ENCODE results near the gene ARHGAP26. TPM values are rescaled to one million over a fixed set of nuclear protein-coding genes. Genes with fewer than 3 reads are reported as not detected.

Gene ARHGAP26
- total RNA-seq, 1 donor from 2014 or later, result 14.1 TPM

DNA sequence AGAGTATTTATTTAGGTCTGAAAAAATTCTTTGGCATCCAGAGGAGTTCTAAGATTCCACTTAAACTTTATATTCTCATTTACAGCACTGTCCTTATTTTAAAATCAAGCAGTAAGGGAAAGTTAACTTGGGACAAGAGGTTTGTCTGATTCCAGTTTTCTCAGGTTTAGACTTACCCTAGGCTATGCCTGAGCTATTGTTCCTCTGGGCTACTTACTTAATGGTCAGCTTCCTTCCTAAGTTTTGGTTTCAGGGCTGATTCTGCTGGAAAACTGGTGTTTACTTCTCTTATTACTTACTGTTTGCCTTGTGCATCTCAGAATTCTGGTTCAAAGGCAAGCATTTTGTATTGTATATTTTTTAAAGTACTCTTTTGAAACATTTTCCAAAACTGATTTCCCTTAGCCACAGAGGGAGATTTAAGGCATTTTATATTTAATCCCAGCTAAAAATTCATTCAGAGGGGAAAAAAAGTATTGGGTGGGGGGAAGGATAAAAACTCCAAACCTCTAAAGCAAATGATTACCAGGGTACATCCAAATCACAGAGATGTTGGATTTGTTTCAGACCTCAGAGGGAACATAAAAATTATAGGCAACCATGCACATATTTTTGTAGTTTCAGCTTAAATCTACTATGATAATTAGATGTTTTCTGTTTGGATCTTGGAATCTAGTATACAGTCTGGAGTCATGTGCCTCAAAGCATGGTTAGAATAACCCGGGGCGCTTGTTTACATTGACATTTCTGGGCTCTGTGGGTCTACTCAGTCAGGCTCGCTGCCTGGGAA lies 290.0 kb downstream of the ARHGAP26 start:
- no peak overlapping the region for H3K4me3 Mint-ChIP-seq (ENCODE audit: unreplicated experiment)
- TF ChIP-seq, protein P1, sequence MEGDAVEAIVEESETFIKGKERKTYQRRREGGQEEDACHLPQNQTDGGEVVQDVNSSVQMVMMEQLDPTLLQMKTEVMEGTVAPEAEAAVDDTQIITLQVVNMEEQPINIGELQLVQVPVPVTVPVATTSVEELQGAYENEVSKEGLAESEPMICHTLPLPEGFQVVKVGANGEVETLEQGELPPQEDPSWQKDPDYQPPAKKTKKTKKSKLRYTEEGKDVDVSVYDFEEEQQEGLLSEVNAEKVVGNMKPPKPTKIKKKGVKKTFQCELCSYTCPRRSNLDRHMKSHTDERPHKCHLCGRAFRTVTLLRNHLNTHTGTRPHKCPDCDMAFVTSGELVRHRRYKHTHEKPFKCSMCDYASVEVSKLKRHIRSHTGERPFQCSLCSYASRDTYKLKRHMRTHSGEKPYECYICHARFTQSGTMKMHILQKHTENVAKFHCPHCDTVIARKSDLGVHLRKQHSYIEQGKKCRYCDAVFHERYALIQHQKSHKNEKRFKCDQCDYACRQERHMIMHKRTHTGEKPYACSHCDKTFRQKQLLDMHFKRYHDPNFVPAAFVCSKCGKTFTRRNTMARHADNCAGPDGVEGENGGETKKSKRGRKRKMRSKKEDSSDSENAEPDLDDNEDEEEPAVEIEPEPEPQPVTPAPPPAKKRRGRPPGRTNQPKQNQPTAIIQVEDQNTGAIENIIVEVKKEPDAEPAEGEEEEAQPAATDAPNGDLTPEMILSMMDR (IDR thresholded peaks at IDR 0.05), result no peak

GRCh38 chr5:143061161-143061945 lies 291.2 kb downstream of the ARHGAP26 start:
- no peak for DNase-seq (ENCODE audit: extremely low spot score, unreplicated experiment)
- peaks cover 61% of the 10 kb centered on the region for H3K4me1 Mint-ChIP-seq (ENCODE audit: unreplicated experiment)

More for the DNA sequence above, 290.0 kb downstream of the ARHGAP26 start:
- Mint-ChIP-seq H3K27me3 (ENCODE audit: unreplicated experiment) (no peaks in the 10 kb centered on the region), H3K27ac (ENCODE audit: unreplicated experiment) (peak overlapping the region; percentile 45), H3K9me3 (ENCODE audit: unreplicated experiment) (no peaks in the 10 kb centered on the region), H3K4me1 (ENCODE audit: unreplicated experiment) (peaks cover 70% of the 10 kb centered on the region), H3K36me3 (ENCODE audit: unreplicated experiment) (peaks cover 9% of the 10 kb centered on the region)
- DNase-seq (ENCODE audit: extremely low spot score, unreplicated experiment), result no peak

GRCh38 chr5:143062379-143062778 lies 292.2 kb downstream of the ARHGAP26 start:
- TF ChIP-seq, protein P1 (IDR thresholded peaks at IDR 0.05), result no peak
- Mint-ChIP-seq H3K9me3 (ENCODE audit: unreplicated experiment) (no peaks in the 10 kb centered on the region), H3K27me3 (ENCODE audit: unreplicated experiment) (no peaks in the 10 kb centered on the region), H3K36me3 (ENCODE audit: unreplicated experiment) (peaks cover 7% of the 10 kb centered on the region), H3K4me3 (ENCODE audit: unreplicated experiment) (no peak overlapping the region), H3K27ac (ENCODE audit: unreplicated experiment) (no peak overlapping the region), H3K4me1 (ENCODE audit: unreplicated experiment) (peaks cover 65% of the 10 kb centered on the region)
- no peak for DNase-seq (ENCODE audit: extremely low spot score, unreplicated experiment)

More at GRCh38 chr5:143061161-143061945, 291.2 kb downstream of the ARHGAP26 start:
- H3K4me3 Mint-ChIP-seq (ENCODE audit: unreplicated experiment), result no peak overlapping the region
- H3K9me3 Mint-ChIP-seq (ENCODE audit: unreplicated experiment), result no peaks in the 10 kb centered on the region
- peaks cover 9% of the 10 kb centered on the region for H3K36me3 Mint-ChIP-seq (ENCODE audit: unreplicated experiment)
- H3K27ac Mint-ChIP-seq (ENCODE audit: unreplicated experiment), result no peak overlapping the region
- H3K27me3 Mint-ChIP-seq (ENCODE audit: unreplicated experiment), result no peaks in the 10 kb centered on the region
- TF ChIP-seq, protein P1 (IDR thresholded peaks at IDR 0.05), result no peak

DNA sequence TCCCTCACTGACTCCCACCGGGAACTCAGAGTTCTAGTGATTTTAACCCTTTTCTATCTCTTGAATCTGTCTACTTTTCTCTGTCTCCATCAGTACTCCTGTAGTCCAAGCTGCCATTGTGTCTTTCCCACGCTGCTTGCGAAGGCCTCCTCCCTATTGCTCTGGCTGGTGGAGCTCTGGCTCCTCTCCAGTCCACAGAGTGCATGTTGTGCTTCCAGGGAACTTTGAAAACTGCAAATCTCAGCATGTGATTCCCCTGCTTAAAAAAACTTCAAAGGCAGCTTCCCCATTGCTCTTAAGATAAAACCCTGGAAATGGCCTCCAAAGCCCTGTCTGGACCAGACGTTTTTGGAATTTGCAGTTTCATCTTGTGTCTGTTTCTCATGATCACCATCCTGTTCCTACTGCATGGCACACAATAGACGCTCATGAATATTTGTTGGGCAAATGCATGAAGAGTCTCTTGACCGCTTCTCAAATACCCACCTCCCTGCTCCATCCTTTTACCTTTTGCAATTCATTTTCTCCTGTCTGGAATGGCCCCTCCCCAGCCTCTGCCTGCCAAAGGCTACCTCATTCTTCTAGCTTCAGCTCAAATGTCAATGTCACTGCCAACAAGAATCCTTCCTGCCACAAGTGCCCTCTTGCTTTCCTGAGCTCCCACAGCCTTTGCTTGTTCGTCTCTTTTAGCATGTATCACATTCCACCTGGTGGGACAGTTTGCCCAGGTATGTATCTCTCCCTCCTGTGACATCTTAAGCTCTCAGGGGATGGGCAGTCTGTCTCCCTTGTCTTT lies 293.2 kb downstream of the ARHGAP26 start:
- Mint-ChIP-seq H3K9me3 (ENCODE audit: unreplicated experiment) (no peaks in the 10 kb centered on the region), H3K4me3 (ENCODE audit: unreplicated experiment) (no peak overlapping the region), H3K4me1 (ENCODE audit: unreplicated experiment) (peaks cover 66% of the 10 kb centered on the region), H3K27ac (ENCODE audit: unreplicated experiment) (peak overlapping the region; percentile 1), H3K36me3 (ENCODE audit: unreplicated experiment) (peaks cover 4% of the 10 kb centered on the region), H3K27me3 (ENCODE audit: unreplicated experiment) (no peaks in the 10 kb centered on the region)
- TF ChIP-seq, protein P1 (IDR thresholded peaks at IDR 0.05), result no peak
- DNase-seq (ENCODE audit: extremely low spot score, unreplicated experiment), result no peak

Data from osteocyte (in vitro differentiated cells).